Sigmoid colon (tissue), 7 donors: ENCODE measurements around the gene CMTM2. TPM values are rescaled to one million over a fixed set of nuclear protein-coding genes. Genes with fewer than 3 reads are reported as not detected.
"Not testable (repeated sequence)": the region's sequence is repeated elsewhere in the genome, so short reads cannot be mapped to it uniquely, and the experiment has no call there.

Experiments used
- DNase-seq: peaks from one replicate; pipeline ENCODE4 v3.0.0-alpha.2; 2019
- H3K27ac ChIP-seq, 4 donors: fragments of 200-600 bp; sonication (generic); one replicate each; pipeline ENCODE4 v1.5.1; 2016 to 2019; ENCODE audit warnings: mild to moderate bottlenecking in 1 of 4
- H3K27me3 ChIP-seq, 3 donors: fragments of 200-600 bp; sonication (generic); one replicate each; pipeline ENCODE4 v1.5.1; 2019; ENCODE audit warnings: mild to moderate bottlenecking in 1 of 3
- H3K36me3 ChIP-seq, 4 donors: fragments of 200-600 bp; sonication (generic); one replicate each; pipeline ENCODE4 v1.5.1; 2016 to 2019
- H3K4me1 ChIP-seq, 4 donors: fragments of 200-600 bp; sonication (generic); one replicate each; pipeline ENCODE4 v1.5.1; 2017 to 2019
- H3K4me3 ChIP-seq, 4 donors: fragments of 200-600 bp; sonication (generic); one replicate each; pipeline ENCODE4 v1.5.1; 2017 to 2019; ENCODE audit warnings: mild to moderate bottlenecking in 2 of 4, moderate library complexity in 1 of 4
- H3K9me3 ChIP-seq, 4 donors: fragments of 200-600 bp in 3 of 4; sonication (generic) in 3 of 4; one replicate each; pipeline versions ENCODE4 v1.5.1 to v1.6.1; 2013 to 2019
- CTCF ChIP-seq, 4 experiments: fragments of 450-650 bp in 3 of 4; fragments of 200-600 bp in 1 of 4; IDR thresholded peaks; one replicate each; pipeline ENCODE4 v1.5.1; 2016 to 2019; ENCODE audit warnings: antibody characterized with exemption in 4 of 4, mild to moderate bottlenecking in 3 of 4, moderate library complexity in 2 of 4
- EP300 ChIP-seq, 4 donors: sonication (generic); formaldehyde crosslinking; IDR thresholded peaks; one replicate each; pipeline ENCODE4 v1.6.1; 2017; ENCODE audit warnings: antibody characterized with exemption in 4 of 4
- POLR2A ChIP-seq, 2 donors: fragments of 450-650 bp; IDR thresholded peaks; one replicate each; pipeline ENCODE4 v1.6.1; 2016; ENCODE audit warnings: antibody characterized with exemption in 2 of 2, mild to moderate bottlenecking in 2 of 2, moderate library complexity in 2 of 2
- POLR2AphosphoS5 ChIP-seq, 4 donors: sonication (generic); formaldehyde crosslinking; IDR thresholded peaks; one replicate each; pipeline ENCODE4 v1.6.1; 2017; ENCODE audit warnings: antibody characterized with exemption in 4 of 4
- WGBS, 2 donors: extraction: QIAGEN DNeasy Blood & Tissue Kit; methylation state at CpG; one replicate each; pipeline ENCODE4 v1.1.7; 2013; 5-methylcytosine and 5-hydroxymethylcytosine counted together
- intact Hi-C: fragments of 100-400 bp; cut with DNase I; formaldehyde crosslinking; loops from one replicate; pipeline ENCODE4 v1.15.1; 2023
- polyA plus RNA-seq, 3 donors: library from polyadenylated mRNA; stranded (reverse); fragments of 200-250 nt; gene quantifications; one replicate each; pipeline ENCODE4 v1.2.3, GENCODE V29; 2013
- total RNA-seq, 4 donors: library from RNA; depleted of rRNA; stranded (reverse); fragments of >200 nt; gene quantifications; one replicate each; pipeline ENCODE4 v1.1.0, GENCODE V29; 2016
- donor health status: healthy with polysubstance abuse.
- donor health status: Bipolar disorder and iron deficiency.
- donor health status: healthy.

Gene CMTM2
- total and polyA plus RNA-seq, 7 donors: 0.33 TPM; not detected in 6

- Histone ChIP-seq H3K9me3 (peaks cover 0 to 4% (median 0%) of the 10 kb centered on the region in 4 donors), H3K36me3 (no peaks in the 10 kb centered on the region), H3K27ac (no peak overlapping the region), H3K27me3 (no peaks in the 10 kb centered on the region), H3K4me1 (no peaks in the 10 kb centered on the region), H3K4me3 (no peak overlapping the region)
- DNase-seq: no peak
- TF ChIP-seq POLR2AphosphoS5 (IDR thresholded peaks at IDR 0.05): no peak
- TF ChIP-seq POLR2A (IDR thresholded peaks at IDR 0.05): no peak
- no peak for TF ChIP-seq CTCF (IDR thresholded peaks at IDR 0.05)
- TF ChIP-seq EP300 (IDR thresholded peaks at IDR 0.05): no peak
- intact Hi-C loops: no loop called here
- WGBS, 2 donors: 96 to 98% methylated on average over 3 of the region's 3 CpGs
Observed at GRCh38 chr16:66592814-66593213, 13.6 kb downstream of the CMTM2 start.

GRCh38 chr16:66594739-66595138 lies 15.5 kb downstream of the CMTM2 start:
- no peak for DNase-seq
- H3K4me1 ChIP-seq: no peaks in the 10 kb centered on the region
- no peak overlapping the region for H3K27ac ChIP-seq
- WGBS, 2 donors: 56 to 84% methylated on average over 7 of the region's 7 CpGs
- no peak overlapping the region for H3K4me3 ChIP-seq
- intact Hi-C loops: no loop called here
- H3K27me3 ChIP-seq: no peaks in the 10 kb centered on the region
- TF ChIP-seq EP300 (IDR thresholded peaks at IDR 0.05) (no peak), CTCF (IDR thresholded peaks at IDR 0.05) (no peak), POLR2AphosphoS5 (IDR thresholded peaks at IDR 0.05) (no peak), POLR2A (IDR thresholded peaks at IDR 0.05) (no peak)
- no peaks in the 10 kb centered on the region for H3K36me3 ChIP-seq
- H3K9me3 ChIP-seq: peaks cover 0 to 4% (median 0%) of the 10 kb centered on the region in 4 donors

- H3K4me3 ChIP-seq, intact Hi-C loops, H3K4me1 ChIP-seq, H3K36me3 ChIP-seq, DNase-seq, H3K27ac ChIP-seq, H3K27me3 ChIP-seq, H3K9me3 ChIP-seq: not testable (repeated sequence)
- 98 to 99% methylated on average over 4 of the region's 4 CpGs for WGBS, 2 donors
Observed at GRCh38 chr16:66596559-66596958, 17.3 kb downstream of the CMTM2 start.

- H3K27me3 ChIP-seq: no peaks in the 10 kb centered on the region
- no peak for DNase-seq
- intact Hi-C loops: no loop called here
- no peaks in the 10 kb centered on the region for H3K36me3 ChIP-seq
- H3K4me1 ChIP-seq: no peaks in the 10 kb centered on the region
- H3K9me3 ChIP-seq: peaks cover 0 to 4% (median 0%) of the 10 kb centered on the region in 4 donors
- H3K4me3 ChIP-seq: no peak overlapping the region
- no peak overlapping the region for H3K27ac ChIP-seq
- 67 to 72% methylated on average over 5 of the region's 5 CpGs for WGBS, 2 donors
- TF ChIP-seq CTCF (IDR thresholded peaks at IDR 0.05): no peak
- TF ChIP-seq EP300 (IDR thresholded peaks at IDR 0.05): no peak
- no peak for TF ChIP-seq POLR2AphosphoS5 (IDR thresholded peaks at IDR 0.05)
- TF ChIP-seq POLR2A (IDR thresholded peaks at IDR 0.05): no peak
Observed at GRCh38 chr16:66596986-66597848, 18.0 kb downstream of the CMTM2 start.

- Histone ChIP-seq H3K27me3 (peaks cover 0 to 8% (median 0%) of the 10 kb centered on the region in 3 donors), H3K4me1 (peaks cover 0 to under 1% (median 0%) of the 10 kb centered on the region in 4 donors), H3K4me3 (no peak overlapping the region), H3K9me3 (peaks cover 0 to 4% (median 0%) of the 10 kb centered on the region in 4 donors), H3K27ac (no peak overlapping the region), H3K36me3 (no peaks in the 10 kb centered on the region)
- TF ChIP-seq POLR2A (IDR thresholded peaks at IDR 0.05): no peak
- TF ChIP-seq CTCF (IDR thresholded peaks at IDR 0.05): no peak
- TF ChIP-seq EP300 (IDR thresholded peaks at IDR 0.05): no peak
- TF ChIP-seq POLR2AphosphoS5 (IDR thresholded peaks at IDR 0.05): no peak
- intact Hi-C loops: no loop called here
- no peak for DNase-seq
- 72 to 85% methylated on average over 3 of the region's 3 CpGs for WGBS, 2 donors
Observed at GRCh38 chr16:66598111-66598510, 18.8 kb downstream of the CMTM2 start.
